Measurements from ENCODE around the gene N4BP2.

N4BP2 gene

DNA sequence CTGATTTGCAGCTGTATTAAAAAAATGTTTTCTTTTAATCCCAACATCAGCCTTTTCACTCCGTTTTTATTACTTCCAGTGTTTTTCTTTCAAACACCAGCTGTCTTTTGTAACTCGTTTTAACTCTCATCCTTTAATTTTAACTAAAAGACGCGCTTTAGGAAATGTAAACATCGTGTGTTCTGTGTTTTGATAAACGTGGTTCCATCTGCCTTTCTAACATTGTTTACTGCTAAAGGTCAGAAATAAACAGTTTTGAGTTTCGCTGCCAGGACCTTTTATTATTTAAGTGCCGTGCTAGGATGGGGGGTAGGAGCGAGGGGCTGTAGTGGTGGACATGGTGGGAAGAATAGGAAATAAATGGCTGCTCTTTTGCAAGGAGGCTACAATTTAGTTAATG lies 1.5 kb downstream of the N4BP2 start (continued):
- TF ChIP-seq PRDM6 (tag by site-specific recombination; IDR thresholded peaks at IDR 0.05) = peak; percentile 50; the same call in 1 of the 2 replicates

GRCh38 chr4:40058854-40059253 lies 2.2 kb downstream of the N4BP2 start:
- Histone ChIP-seq H3K4me1 (ENCODE audit: control insufficient read depth, insufficient read depth, low read length) (no peaks in the 10 kb centered on the region), H3K9me3 (ENCODE audit: control insufficient read depth, insufficient read depth, low read depth, low read length) (no peaks in the 10 kb centered on the region), H3K27ac (ENCODE audit: extremely low read depth, low read depth, low read length) (no peak overlapping the region), H3K36me3 (ENCODE audit: control insufficient read depth in 2 of 2, insufficient read depth in 1 of 2, low read length in 2 of 2) (peaks cover 0 to 14% of the 10 kb centered on the region in 2 experiments; a peak in 2 of 3 replicates), H3K4me3 (ENCODE audit: low read depth, low read length) (no peak overlapping the region; the same call in 1 of the 2 replicates)
- no peak for TF ChIP-seq PRDM1 (tag by site-specific recombination; IDR thresholded peaks at IDR 0.05)
- ChIA-PET CTCF (interaction anchor here (0.6 kb wide), 2 partner anchors 148 to 564 kb away, joined by 3 to 6 read pairs; no protein-coding TSS in a partner anchor), POLR2A (interaction anchor here (0.6 to 1.4 kb wide), 4 partner anchors 8 to 600 kb away, joined by 3 to 6 read pairs (median 4); partner anchors contain the start of genes LIAS and RPL9)

GRCh38 chr4:40059362-40059761 lies 2.7 kb downstream of the N4BP2 start:
- Histone ChIP-seq H3K9me3 (ENCODE audit: control insufficient read depth, insufficient read depth, low read depth, low read length) (no peaks in the 10 kb centered on the region), H3K4me3 (ENCODE audit: low read depth, low read length) (no peak overlapping the region), H3K36me3 (ENCODE audit: control insufficient read depth in 2 of 2, insufficient read depth in 1 of 2, low read length in 2 of 2) (peaks cover 0 to 19% of the 10 kb centered on the region in 2 experiments; a peak in 2 of 3 replicates), H3K4me1 (ENCODE audit: control insufficient read depth, insufficient read depth, low read length) (no peaks in the 10 kb centered on the region), H3K27ac (ENCODE audit: extremely low read depth, low read depth, low read length) (no peak overlapping the region)
- TF ChIP-seq ZNF514 (tag by site-specific recombination; IDR thresholded peaks at IDR 0.05) (no peak), ZFP41 (tag by site-specific recombination; IDR thresholded peaks at IDR 0.05; ENCODE audit: borderline replicate concordance) (no peak), ZNF202 (tag by site-specific recombination; IDR thresholded peaks at IDR 0.05; ENCODE audit: borderline replicate concordance) (no peak)
- ChIA-PET CTCF (no interaction called here), POLR2A (interaction anchor here (0.6 kb wide), 1 partner anchor 165 kb away, joined by 6 read pairs; no protein-coding TSS in a partner anchor)

DNA sequence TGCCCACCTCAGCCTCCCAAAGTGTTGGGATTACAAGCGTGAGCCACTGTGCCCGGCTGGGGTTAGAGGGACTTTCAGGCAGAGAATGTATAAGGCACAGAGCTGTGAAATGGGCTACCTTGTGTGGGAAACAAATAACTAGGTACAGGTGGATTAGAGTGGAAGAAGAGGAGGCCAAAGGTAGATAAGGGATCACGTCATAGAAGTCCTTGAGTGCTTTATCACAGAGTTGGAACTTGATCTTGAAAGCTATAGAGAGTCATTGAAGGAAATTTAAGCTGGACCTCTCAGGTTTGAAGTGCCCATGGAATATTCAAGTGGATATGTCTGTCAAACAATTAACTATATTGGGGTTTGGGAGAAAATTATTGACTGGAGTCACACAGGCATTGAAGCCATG lies 8.4 kb downstream of the N4BP2 start:
- Histone ChIP-seq H3K9me3 (ENCODE audit: control insufficient read depth, insufficient read depth, low read depth, low read length) (no peaks in the 10 kb centered on the region), H3K36me3 (ENCODE audit: control insufficient read depth in 2 of 2, insufficient read depth in 1 of 2, low read length in 2 of 2) (peaks cover 0 to 18% of the 10 kb centered on the region in 2 experiments; a peak in 2 of 3 replicates), H3K27ac (ENCODE audit: extremely low read depth, low read depth, low read length) (no peak overlapping the region), H3K4me3 (ENCODE audit: low read depth, low read length) (no peak overlapping the region), H3K4me1 (ENCODE audit: control insufficient read depth, insufficient read depth, low read length) (no peaks in the 10 kb centered on the region)
- TF ChIP-seq SETDB1 (IDR thresholded peaks at IDR 0.05; ENCODE audit: insufficient read length, low read length) (no peak), ZNF426 (tag by site-specific recombination; IDR thresholded peaks at IDR 0.05) (no peak), ZNF530 (tag by site-specific recombination; IDR thresholded peaks at IDR 0.05; ENCODE audit: low read depth) (no peak), ZNF777 (tag by site-specific recombination; IDR thresholded peaks at IDR 0.05; ENCODE audit: borderline replicate concordance) (no peak), ZSCAN4 (tag by site-specific recombination; IDR thresholded peaks at IDR 0.05) (no peak), CTCF (tag by site-specific recombination; IDR thresholded peaks at IDR 0.05) (no peak), ZNF433 (tag by site-specific recombination; IDR thresholded peaks at IDR 0.05; ENCODE audit: low read depth) (no peak), ZNF561 (tag by site-specific recombination; IDR thresholded peaks at IDR 0.05; ENCODE audit: borderline replicate concordance) (no peak), ZNF138 (tag by site-specific recombination; IDR thresholded peaks at IDR 0.05; ENCODE audit: borderline replicate concordance) (no peak)
- CTCF ChIA-PET = interaction anchor here (0.6 to 0.7 kb wide), 2 partner anchors 246 to 777 kb away, joined by 4 read pairs; no protein-coding TSS in a partner anchor
- POLR2A ChIA-PET = interaction anchor here (0.8 kb wide), 1 partner anchor 25 kb away, joined by 3 read pairs; no protein-coding TSS in a partner anchor

Measured in HEK293 (cell line).